ENCODE measurements around the gene KLHL25. TPM values are rescaled to one million over a fixed set of nuclear protein-coding genes. Genes with fewer than 3 reads are reported as not detected.
"Not testable (repeated sequence)": the region's sequence is repeated elsewhere in the genome, so short reads cannot be mapped to it uniquely, and the experiment has no call there.

Gene KLHL25
- total and polyA plus RNA-seq, 7 donors: 3.0 to 9.0 (median 5.7) TPM

DNA sequence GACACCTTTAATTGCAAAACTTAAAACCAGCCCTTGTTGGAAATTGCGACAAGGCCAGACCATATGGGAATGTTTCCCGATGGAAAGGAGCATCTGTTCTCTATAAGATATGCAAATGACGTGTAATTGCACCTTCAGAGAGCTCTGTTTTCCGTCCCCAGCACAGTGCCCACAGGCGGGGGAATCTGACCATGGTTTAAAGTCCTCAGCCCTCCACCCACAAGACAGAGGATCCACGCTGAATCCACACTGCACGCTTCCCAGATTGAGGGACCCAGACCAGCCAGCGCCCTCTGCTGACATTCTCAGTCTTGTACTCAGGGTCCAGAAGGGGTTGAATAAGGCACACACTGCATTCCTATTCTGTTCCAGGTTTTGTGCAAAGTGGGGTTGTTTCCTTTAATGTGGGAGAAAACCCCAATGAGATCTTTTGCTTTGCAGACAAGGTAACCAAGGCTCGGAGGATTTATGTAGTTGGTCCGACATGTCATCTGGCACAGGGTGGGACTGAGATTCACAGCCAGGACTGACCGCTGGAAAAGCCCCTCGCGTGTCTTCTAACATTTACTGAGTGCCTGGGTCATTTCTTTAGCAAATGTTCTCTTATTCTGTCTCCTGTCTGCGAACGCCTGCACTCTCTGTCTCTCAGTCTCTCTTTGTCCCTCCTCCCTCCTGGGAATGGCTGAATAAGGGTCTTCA lies 36.8 kb upstream of the KLHL25 start:
- TF ChIP-seq CTCF (IDR thresholded peaks at IDR 0.05) (peak; percentile 38 to 57 (median 47)), POLR2A (IDR thresholded peaks at IDR 0.05) (no peak), EP300 (IDR thresholded peaks at IDR 0.05) (no peak), POLR2AphosphoS5 (IDR thresholded peaks at IDR 0.05) (no peak)
- peak; percentile 80 for DNase-seq
- 39 to 63% methylated on average over 15 of the region's 15 CpGs for WGBS, 2 donors
- H3K27ac ChIP-seq: no peak overlapping the region
- H3K9me3 ChIP-seq: no peaks in the 10 kb centered on the region
- no peak overlapping the region for H3K4me3 ChIP-seq
- intact Hi-C loops (cut with DNase I): loop anchor here (1.0 to 10.0 kb wide), 4 partner anchors 39 to 517 kb away; partner anchors contain the start of gene KLHL25
- H3K36me3 ChIP-seq: no peaks in the 10 kb centered on the region
- no peaks in the 10 kb centered on the region for H3K27me3 ChIP-seq
- no peaks in the 10 kb centered on the region for H3K4me1 ChIP-seq

DNA sequence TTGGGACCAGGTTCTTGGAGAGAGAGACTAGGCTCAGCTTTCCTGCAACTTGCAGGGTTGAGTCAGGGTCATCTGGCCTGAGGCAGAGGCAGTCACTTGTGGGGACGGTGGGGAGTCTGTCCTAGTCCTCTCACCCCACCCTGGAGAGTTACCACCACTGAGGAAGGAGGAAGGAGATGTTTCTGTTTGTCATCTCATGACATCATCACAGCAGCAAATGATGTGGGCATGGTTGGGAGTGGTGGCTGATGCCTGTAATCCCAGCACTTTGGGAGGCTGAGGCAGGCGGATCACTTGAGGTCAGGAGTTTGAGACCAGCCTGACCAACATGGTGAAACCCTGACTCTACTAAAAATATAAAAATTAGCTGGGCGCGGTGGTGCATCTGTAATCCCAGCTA lies 35.0 kb upstream of the KLHL25 start:
- 92 to 94% methylated on average over 4 of the region's 4 CpGs for WGBS, 2 donors
- not testable (repeated sequence) for H3K27me3 ChIP-seq, H3K9me3 ChIP-seq, DNase-seq, H3K36me3 ChIP-seq, H3K4me3 ChIP-seq, H3K4me1 ChIP-seq, H3K27ac ChIP-seq
- intact Hi-C loops (cut with DNase I): loop anchor here (5.0 to 10.0 kb wide), 3 partner anchors 37 to 515 kb away; partner anchors contain the start of gene KLHL25

GRCh38 chr15:85828874-85829273 lies 34.1 kb upstream of the KLHL25 start:
- Histone ChIP-seq H3K4me3 (no peak overlapping the region), H3K36me3 (no peaks in the 10 kb centered on the region), H3K9me3 (no peaks in the 10 kb centered on the region), H3K4me1 (no peaks in the 10 kb centered on the region), H3K27ac (no peak overlapping the region), H3K27me3 (no peaks in the 10 kb centered on the region)
- DNase-seq: no peak
- WGBS, 2 donors: 79 to 88% methylated on average over 4 of the region's 4 CpGs
- TF ChIP-seq EP300 (IDR thresholded peaks at IDR 0.05) (no peak), POLR2A (IDR thresholded peaks at IDR 0.05) (no peak), POLR2AphosphoS5 (IDR thresholded peaks at IDR 0.05) (no peak), CTCF (IDR thresholded peaks at IDR 0.05) (no peak)
- intact Hi-C loops (cut with DNase I): no loop called here

GRCh38 chr15:85828126-85828525 lies 33.4 kb upstream of the KLHL25 start:
- H3K27ac ChIP-seq: no peak overlapping the region
- no peaks in the 10 kb centered on the region for H3K27me3 ChIP-seq
- 96 to 100% methylated on average over 1 of the region's 1 CpG for WGBS, 2 donors
- intact Hi-C loops (cut with DNase I): no loop called here
- no peaks in the 10 kb centered on the region for H3K9me3 ChIP-seq
- no peak for TF ChIP-seq EP300 (IDR thresholded peaks at IDR 0.05)
- H3K4me3 ChIP-seq: no peak overlapping the region
- no peaks in the 10 kb centered on the region for H3K4me1 ChIP-seq
- DNase-seq: no peak
- no peaks in the 10 kb centered on the region for H3K36me3 ChIP-seq

- no peak for DNase-seq
- Histone ChIP-seq H3K9me3 (no peaks in the 10 kb centered on the region), H3K36me3 (no peaks in the 10 kb centered on the region), H3K4me1 (no peaks in the 10 kb centered on the region), H3K27ac (no peak overlapping the region), H3K27me3 (peaks cover 0 to 3% (median 0%) of the 10 kb centered on the region in 3 donors), H3K4me3 (no peak overlapping the region)
- intact Hi-C loops (cut with DNase I): no loop called here
- TF ChIP-seq POLR2A (IDR thresholded peaks at IDR 0.05): no peak
- no peak for TF ChIP-seq EP300 (IDR thresholded peaks at IDR 0.05)
- TF ChIP-seq CTCF (IDR thresholded peaks at IDR 0.05): no peak
- TF ChIP-seq POLR2AphosphoS5 (IDR thresholded peaks at IDR 0.05): no peak
- WGBS, 2 donors: 77 to 84% methylated on average over 7 of the region's 7 CpGs
Measured at GRCh38 chr15:85826756-85827515, 32.2 kb upstream of the KLHL25 start.

Data from sigmoid colon (tissue), 7 donors.